ENCODE measurements around the gene TK2. TPM values are rescaled to one million over a fixed set of nuclear protein-coding genes. Genes with fewer than 3 reads are reported as not detected.
A peak's percentile ranks its signal among the peaks of the same experiment; 100 is the strongest.

TK2 gene
- polyA plus RNA-seq, 1 donor = 21.2 TPM

DNA sequence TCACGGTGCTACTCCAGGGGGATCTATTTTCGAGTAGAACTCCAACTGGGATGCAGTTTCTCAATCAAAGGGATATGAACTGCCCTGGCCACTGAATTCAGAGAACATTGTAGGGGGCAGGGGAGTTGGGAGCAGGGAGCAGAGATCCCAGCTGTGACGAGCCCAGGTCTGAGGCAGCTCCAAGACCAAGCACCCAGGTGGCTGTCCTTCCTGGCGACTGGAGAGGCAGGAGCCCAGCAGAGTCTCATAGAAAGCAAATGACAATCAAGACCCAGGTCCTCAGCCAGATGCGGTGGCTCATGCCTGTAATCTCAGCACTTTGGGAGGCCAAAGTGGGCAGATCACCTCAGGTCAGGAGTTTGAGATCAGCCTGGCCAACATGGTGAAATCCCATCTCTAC, 60.1 kb downstream of the TK2 start:
- H3K27me3 ChIP-seq (ENCODE audit: control insufficient read depth, insufficient read depth, low read length) = no peaks in the 10 kb centered on the region
- no peak overlapping the region for H3K27ac ChIP-seq (ENCODE audit: low read length)
- no peaks in the 10 kb centered on the region for H3K9me3 ChIP-seq (ENCODE audit: control insufficient read depth, low read depth, low read length)
- H3K36me3 ChIP-seq (ENCODE audit: control insufficient read depth, insufficient read depth, low read length) = no peaks in the 10 kb centered on the region
- DNase-seq = no peak
- no peaks in the 10 kb centered on the region for H3K4me1 ChIP-seq (ENCODE audit: control insufficient read depth, insufficient read depth, low read length)
- WGBS (ENCODE audit: insufficient coverage, low lambda C conversion rate) = no CpG with 5 or more reads among the region's 5 CpGs
- no peak overlapping the region for H3K4me3 ChIP-seq (ENCODE audit: low read length)

DNA sequence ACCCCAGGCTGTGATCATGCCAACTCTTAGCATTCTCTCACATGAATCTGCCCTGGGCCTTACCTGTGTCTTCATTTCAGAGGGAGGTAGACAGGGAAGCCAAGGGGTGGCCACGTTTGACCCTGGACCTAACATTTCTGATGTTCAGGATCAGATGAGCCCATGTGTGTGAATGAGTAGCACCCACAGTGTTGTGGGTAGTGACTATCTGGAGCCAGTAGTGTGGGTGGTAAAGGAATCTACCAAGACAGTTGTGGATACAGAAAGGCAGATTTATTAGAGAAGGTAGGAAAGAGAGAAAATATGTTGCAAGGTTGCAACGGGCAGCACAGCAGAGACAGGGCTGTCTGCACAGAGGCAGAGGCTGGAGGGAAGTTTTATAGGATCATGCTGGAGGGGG, 60.5 kb downstream of the TK2 start:
- WGBS (ENCODE audit: insufficient coverage, low lambda C conversion rate) = no CpG with 5 or more reads among the region's 2 CpGs
- DNase-seq = no peak
- H3K36me3 ChIP-seq (ENCODE audit: control insufficient read depth, insufficient read depth, low read length) = no peaks in the 10 kb centered on the region
- no peak overlapping the region for H3K4me3 ChIP-seq (ENCODE audit: low read length)
- H3K9me3 ChIP-seq (ENCODE audit: control insufficient read depth, low read depth, low read length) = no peaks in the 10 kb centered on the region
- no peak overlapping the region for H3K27ac ChIP-seq (ENCODE audit: low read length)
- no peaks in the 10 kb centered on the region for H3K4me1 ChIP-seq (ENCODE audit: control insufficient read depth, insufficient read depth, low read length)
- H3K27me3 ChIP-seq (ENCODE audit: control insufficient read depth, insufficient read depth, low read length) = no peaks in the 10 kb centered on the region

DNA sequence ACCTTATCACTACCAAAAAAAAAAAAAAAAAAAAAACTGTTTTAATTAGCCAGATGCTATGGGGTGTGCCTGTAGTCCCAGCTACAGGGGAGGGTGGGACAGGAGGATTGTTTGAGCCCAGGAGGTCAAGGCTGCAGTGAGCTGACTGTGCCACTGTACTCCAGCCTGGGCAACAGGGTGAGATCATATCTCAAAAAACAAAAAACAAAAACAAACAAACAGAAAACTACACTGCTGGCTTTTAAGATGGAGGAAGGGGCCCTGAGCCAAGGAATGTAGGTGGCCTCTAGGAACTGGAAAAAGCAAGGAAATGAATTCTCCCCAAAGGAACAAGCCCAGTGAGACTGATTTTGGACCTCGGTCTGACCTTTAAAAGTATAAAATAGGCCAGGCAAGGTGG, 61.4 kb downstream of the TK2 start:
- no peaks in the 10 kb centered on the region for H3K4me1 ChIP-seq (ENCODE audit: control insufficient read depth, insufficient read depth, low read length)
- H3K27ac ChIP-seq (ENCODE audit: low read length) = no peak overlapping the region
- DNase-seq = no peak
- no CpG with 5 or more reads among the region's 1 CpG for WGBS (ENCODE audit: insufficient coverage, low lambda C conversion rate)
- H3K9me3 ChIP-seq (ENCODE audit: control insufficient read depth, low read depth, low read length) = no peaks in the 10 kb centered on the region
- H3K4me3 ChIP-seq (ENCODE audit: low read length) = no peak overlapping the region
- no peaks in the 10 kb centered on the region for H3K27me3 ChIP-seq (ENCODE audit: control insufficient read depth, insufficient read depth, low read length)
- no peaks in the 10 kb centered on the region for H3K36me3 ChIP-seq (ENCODE audit: control insufficient read depth, insufficient read depth, low read length)

DNA sequence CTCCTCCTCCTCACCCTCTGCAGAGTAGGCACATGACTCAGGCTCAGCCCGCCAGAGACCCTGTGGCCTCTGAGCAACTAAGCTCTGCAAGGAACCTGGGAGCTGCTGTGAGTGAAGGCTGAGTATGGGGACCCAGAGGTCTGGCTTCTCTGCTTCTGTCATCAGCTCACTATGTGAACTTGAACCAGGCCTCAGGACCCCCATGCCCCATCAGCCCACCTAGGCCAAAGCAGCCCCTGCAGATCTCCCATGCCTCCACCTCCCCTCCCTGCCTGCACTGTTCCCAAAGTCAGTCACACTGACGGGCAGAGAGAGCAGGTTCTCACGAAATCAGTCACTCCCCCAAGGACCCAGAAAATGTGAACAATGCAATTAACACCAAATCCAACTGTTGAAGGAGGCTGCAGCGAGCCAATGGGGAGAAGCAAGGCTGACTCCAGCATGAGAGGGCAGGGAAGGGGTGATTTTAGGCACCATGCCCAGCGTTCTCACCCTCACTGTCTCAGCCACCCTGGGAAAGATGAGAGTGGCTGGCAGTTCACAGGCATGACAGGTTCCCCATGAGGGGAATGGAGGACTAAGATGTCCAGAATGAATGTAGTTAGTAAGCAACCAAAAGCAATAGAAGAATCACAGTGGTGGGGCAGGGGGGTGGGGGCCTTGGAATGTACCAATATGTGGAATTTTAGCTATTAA, 62.2 kb downstream of the TK2 start:
- no peak overlapping the region for H3K27ac ChIP-seq (ENCODE audit: low read length)
- H3K4me3 ChIP-seq (ENCODE audit: low read length) = no peak overlapping the region
- no CpG with 5 or more reads among the region's 5 CpGs for WGBS (ENCODE audit: insufficient coverage, low lambda C conversion rate)
- H3K9me3 ChIP-seq (ENCODE audit: control insufficient read depth, low read depth, low read length) = no peaks in the 10 kb centered on the region
- no peaks in the 10 kb centered on the region for H3K4me1 ChIP-seq (ENCODE audit: control insufficient read depth, insufficient read depth, low read length)
- no peak for DNase-seq
- no peaks in the 10 kb centered on the region for H3K27me3 ChIP-seq (ENCODE audit: control insufficient read depth, insufficient read depth, low read length)
- no peaks in the 10 kb centered on the region for H3K36me3 ChIP-seq (ENCODE audit: control insufficient read depth, insufficient read depth, low read length)

DNA sequence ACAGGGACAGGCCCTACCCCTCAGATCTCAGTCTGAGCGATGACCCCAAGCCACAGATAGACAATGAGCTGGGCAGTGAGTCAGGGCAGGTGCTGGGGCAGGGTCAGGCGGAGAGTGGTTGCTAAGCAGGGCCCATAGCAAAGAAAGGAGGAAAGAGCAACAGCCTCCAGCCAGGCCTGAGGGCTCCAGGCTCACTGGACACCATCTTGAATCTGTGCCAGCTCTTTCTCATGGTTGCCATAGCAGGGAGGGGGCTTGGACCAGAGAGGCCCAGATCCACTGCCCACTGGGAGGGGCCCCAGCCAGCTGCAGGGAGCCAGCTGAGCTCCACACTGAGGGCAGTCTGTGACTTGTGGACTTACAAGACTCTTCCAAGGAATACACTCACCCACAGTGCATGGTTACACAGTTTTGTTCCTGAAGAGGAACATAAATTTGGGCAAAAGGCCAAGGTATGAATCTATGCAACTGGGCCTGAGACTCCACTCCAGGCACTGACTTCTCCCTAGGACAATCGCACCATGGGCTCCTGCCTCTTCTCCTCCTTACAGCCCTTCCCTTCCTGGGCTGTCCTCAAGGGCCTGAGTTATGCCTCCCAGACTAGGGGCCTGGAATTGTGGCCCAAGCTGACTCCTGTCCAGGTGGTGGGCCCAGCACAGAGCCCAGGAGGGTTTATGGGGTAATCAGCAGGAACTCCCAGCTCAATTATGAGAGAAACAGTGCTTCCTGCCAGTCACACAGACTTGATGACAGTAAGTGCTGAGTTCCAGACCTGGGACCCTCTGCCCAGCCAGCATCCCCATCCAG, 62.9 kb downstream of the TK2 start:
- H3K27ac ChIP-seq (ENCODE audit: low read length) = no peak overlapping the region
- 80% methylated on average over 1 of the region's 3 CpGs for WGBS (ENCODE audit: insufficient coverage, low lambda C conversion rate)
- H3K4me3 ChIP-seq (ENCODE audit: low read length) = no peak overlapping the region
- H3K36me3 ChIP-seq (ENCODE audit: control insufficient read depth, insufficient read depth, low read length) = no peaks in the 10 kb centered on the region
- H3K4me1 ChIP-seq (ENCODE audit: control insufficient read depth, insufficient read depth, low read length) = no peaks in the 10 kb centered on the region
- no peak for DNase-seq
- no peaks in the 10 kb centered on the region for H3K9me3 ChIP-seq (ENCODE audit: control insufficient read depth, low read depth, low read length)
- no peaks in the 10 kb centered on the region for H3K27me3 ChIP-seq (ENCODE audit: control insufficient read depth, insufficient read depth, low read length)

DNA sequence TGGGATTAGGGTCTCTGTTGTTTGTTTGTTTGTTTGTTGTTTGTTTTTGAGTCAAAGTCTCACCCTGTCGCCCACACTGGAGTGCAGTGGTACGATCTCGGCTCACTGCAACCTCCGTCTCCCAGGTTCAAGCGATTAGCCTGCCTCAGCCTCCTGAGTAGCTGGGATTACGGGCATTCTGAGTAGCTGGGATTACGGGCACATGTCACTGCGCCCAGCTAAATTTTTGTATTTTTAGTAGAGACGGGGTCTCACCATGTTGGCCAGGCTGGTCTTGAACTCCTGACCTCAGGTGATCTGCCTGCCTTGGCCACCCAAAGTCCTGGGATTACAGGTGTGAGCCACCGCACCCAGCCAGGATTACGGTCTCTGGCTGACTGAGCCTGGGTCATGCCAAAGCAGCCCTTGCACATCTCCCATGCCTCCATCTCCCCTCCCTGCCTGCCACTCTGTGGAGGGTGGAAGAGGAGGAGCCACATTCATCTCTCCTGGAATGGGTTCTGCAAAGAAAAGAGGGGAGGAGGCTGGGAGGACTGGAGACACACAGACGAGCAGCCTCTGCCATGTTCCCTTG, 63.6 kb downstream of the TK2 start:
- no CpG with 5 or more reads among the region's 12 CpGs for WGBS (ENCODE audit: insufficient coverage, low lambda C conversion rate)
- Histone ChIP-seq H3K27me3 (ENCODE audit: control insufficient read depth, insufficient read depth, low read length) (no peaks in the 10 kb centered on the region), H3K4me3 (ENCODE audit: low read length) (no peak overlapping the region), H3K36me3 (ENCODE audit: control insufficient read depth, insufficient read depth, low read length) (no peaks in the 10 kb centered on the region), H3K27ac (ENCODE audit: low read length) (no peak overlapping the region), H3K9me3 (ENCODE audit: control insufficient read depth, low read depth, low read length) (no peaks in the 10 kb centered on the region), H3K4me1 (ENCODE audit: control insufficient read depth, insufficient read depth, low read length) (no peaks in the 10 kb centered on the region)
- no peak for DNase-seq

DNA sequence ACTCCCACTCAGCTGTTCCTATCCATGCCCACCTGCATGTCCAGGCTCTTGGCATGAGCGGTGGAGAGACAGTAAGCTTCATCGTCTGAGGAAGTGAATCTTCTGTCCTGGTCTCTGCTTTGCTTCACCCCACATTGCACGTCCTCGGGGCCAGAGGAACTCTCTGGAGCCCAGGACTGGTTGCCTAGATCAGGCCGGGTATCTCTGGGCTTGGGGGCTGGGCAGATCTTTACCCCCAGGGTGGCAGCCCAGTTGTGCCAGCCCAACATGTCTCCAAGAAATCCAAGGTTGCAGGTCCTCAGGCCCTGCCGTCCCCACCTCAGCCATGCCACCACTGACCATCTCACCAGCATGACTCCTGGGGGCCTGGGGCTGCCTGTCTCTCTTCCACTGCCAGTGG, 64.5 kb downstream of the TK2 start:
- H3K27ac ChIP-seq (ENCODE audit: low read length) = no peak overlapping the region
- DNase-seq = no peak
- H3K36me3 ChIP-seq (ENCODE audit: control insufficient read depth, insufficient read depth, low read length) = no peaks in the 10 kb centered on the region
- WGBS (ENCODE audit: insufficient coverage, low lambda C conversion rate) = no CpG with 5 or more reads among the region's 6 CpGs
- H3K9me3 ChIP-seq (ENCODE audit: control insufficient read depth, low read depth, low read length) = no peaks in the 10 kb centered on the region
- H3K4me1 ChIP-seq (ENCODE audit: control insufficient read depth, insufficient read depth, low read length) = no peaks in the 10 kb centered on the region
- no peak overlapping the region for H3K4me3 ChIP-seq (ENCODE audit: low read length)
- H3K27me3 ChIP-seq (ENCODE audit: control insufficient read depth, insufficient read depth, low read length) = no peaks in the 10 kb centered on the region

DNA sequence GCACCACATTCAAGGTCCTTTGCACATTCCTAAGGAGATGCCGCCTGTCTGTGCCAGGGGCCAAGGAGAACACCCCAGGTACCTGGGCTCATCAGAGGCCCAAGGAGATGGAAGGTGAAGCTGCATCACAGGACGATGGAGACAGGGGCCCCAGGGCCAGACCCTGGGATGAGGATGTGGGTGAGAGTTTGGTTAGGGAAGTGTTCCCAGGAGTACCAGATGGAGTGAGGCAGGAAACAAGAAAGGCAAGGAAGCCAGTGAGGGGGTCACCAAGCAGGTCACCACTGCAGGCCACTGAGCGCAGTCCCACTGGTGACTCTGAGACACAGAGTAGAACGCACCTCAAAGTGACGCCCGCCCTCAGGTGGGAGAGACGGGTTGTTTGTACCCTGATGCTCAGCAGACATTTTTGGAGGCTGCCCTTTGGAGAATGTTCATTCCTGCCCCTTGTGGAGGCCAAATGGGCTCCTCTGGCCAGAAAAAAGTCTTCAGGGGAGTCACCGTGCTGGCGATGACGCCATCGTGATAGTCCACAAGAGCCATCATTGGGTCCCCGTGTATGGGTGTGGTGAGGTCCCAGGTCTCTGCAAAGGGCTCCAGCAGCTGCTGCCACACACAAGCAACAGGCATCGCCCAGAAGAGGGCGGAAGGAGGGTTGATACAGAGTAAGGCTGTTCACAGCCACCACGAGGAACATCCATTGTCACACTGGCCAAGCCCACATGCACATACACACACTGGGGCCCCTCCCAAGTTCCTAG, 65.3 kb downstream of the TK2 start:
- H3K4me1 ChIP-seq (ENCODE audit: control insufficient read depth, insufficient read depth, low read length) = no peaks in the 10 kb centered on the region
- H3K4me3 ChIP-seq (ENCODE audit: low read length) = no peak overlapping the region
- no peaks in the 10 kb centered on the region for H3K27me3 ChIP-seq (ENCODE audit: control insufficient read depth, insufficient read depth, low read length)
- H3K9me3 ChIP-seq (ENCODE audit: control insufficient read depth, low read depth, low read length) = no peaks in the 10 kb centered on the region
- no peaks in the 10 kb centered on the region for H3K36me3 ChIP-seq (ENCODE audit: control insufficient read depth, insufficient read depth, low read length)
- no CpG with 5 or more reads among the region's 15 CpGs for WGBS (ENCODE audit: insufficient coverage, low lambda C conversion rate)
- DNase-seq = no peak
- H3K27ac ChIP-seq (ENCODE audit: low read length) = no peak overlapping the region

DNA sequence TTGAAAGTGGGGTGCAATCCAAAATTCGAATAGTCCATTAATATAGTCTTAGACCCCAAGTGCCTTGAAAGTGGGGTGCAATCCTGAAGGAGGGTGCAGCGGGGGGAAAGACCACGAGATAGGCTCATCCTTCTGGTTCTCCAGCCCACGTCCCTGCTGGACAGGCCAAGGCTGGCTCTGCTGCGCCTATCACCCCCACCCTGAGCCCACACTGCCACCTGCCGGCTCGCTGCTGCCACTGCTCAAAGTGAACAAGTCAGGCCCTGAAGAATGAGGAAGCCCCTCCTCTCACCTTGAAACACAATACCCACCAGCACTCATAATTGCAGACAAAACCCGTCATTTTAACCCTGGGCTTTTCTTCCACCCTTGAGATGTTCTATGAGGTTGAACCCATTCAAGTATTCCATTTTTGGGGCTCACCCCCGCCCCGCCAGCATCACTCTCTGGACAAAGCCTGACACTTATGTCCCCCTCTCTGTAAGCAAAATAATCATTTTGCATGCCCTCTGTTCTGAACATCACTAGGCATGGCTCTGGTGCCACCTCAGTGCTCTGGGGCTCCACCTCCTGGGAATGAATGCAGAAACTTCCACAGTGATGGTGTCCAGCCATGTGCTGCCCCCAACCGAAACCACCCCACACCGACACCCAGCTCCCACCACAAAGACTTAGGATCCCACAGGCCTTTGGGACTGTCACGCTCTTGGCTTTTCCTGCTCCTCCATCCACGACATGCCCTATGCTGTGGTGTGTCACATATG, 66.1 kb downstream of the TK2 start:
- no peaks in the 10 kb centered on the region for H3K27me3 ChIP-seq (ENCODE audit: control insufficient read depth, insufficient read depth, low read length)
- H3K27ac ChIP-seq (ENCODE audit: low read length) = no peak overlapping the region
- no peak overlapping the region for H3K4me3 ChIP-seq (ENCODE audit: low read length)
- WGBS (ENCODE audit: insufficient coverage, low lambda C conversion rate) = no CpG with 5 or more reads among the region's 14 CpGs
- H3K36me3 ChIP-seq (ENCODE audit: control insufficient read depth, insufficient read depth, low read length) = no peaks in the 10 kb centered on the region
- no peaks in the 10 kb centered on the region for H3K4me1 ChIP-seq (ENCODE audit: control insufficient read depth, insufficient read depth, low read length)
- no peaks in the 10 kb centered on the region for H3K9me3 ChIP-seq (ENCODE audit: control insufficient read depth, low read depth, low read length)
- DNase-seq = peak; percentile 49 to 50

DNA sequence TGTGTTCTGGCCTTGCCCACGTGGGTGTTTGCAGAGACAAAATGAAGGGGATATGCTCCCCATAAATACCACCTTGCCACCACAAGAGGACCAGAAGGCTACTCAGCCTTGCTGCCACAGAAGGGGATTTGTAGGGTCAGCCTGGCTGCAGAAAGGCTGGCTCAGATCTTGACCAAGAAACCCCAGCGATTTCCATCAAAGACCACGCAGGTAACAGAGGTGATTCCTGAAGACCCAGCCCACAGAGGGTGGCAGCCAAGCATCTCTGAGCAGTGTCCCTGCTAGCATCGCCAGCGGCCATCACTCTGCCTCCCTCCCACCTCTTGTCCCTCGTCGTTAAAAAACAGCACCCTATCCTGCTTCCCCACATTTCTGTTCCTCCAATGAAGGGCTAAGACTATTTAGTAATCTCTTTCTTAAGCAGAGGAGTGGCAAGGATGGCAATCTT, 68.0 kb downstream of the TK2 start:
- Histone ChIP-seq H3K4me3 (ENCODE audit: low read length) (no peak overlapping the region), H3K36me3 (ENCODE audit: control insufficient read depth, insufficient read depth, low read length) (no peaks in the 10 kb centered on the region), H3K27me3 (ENCODE audit: control insufficient read depth, insufficient read depth, low read length) (peaks cover 8% of the 10 kb centered on the region), H3K9me3 (ENCODE audit: control insufficient read depth, low read depth, low read length) (no peaks in the 10 kb centered on the region), H3K27ac (ENCODE audit: low read length) (no peak overlapping the region), H3K4me1 (ENCODE audit: control insufficient read depth, insufficient read depth, low read length) (no peaks in the 10 kb centered on the region)
- no peak for DNase-seq
- WGBS (ENCODE audit: insufficient coverage, low lambda C conversion rate) = no CpG with 5 or more reads among the region's 7 CpGs
